ENCODE measurements around the gene MARCHF11. TPM values are rescaled to one million over a fixed set of nuclear protein-coding genes. Genes with fewer than 3 reads are reported as not detected.

MARCHF11 gene
- total RNA-seq, 2 experiments from 2014 or later = not detected

GRCh38 chr5:16156152-16156551, 23.4 kb downstream of the MARCHF11 start:
- Histone ChIP-seq H3K4me1 (ENCODE audit: insufficient read depth, low read length) (no peaks in the 10 kb centered on the region), H3K27me3 (ENCODE audit: control insufficient read depth in 1 of 2, insufficient read depth in 2 of 2, low read length in 2 of 2) (no peaks in the 10 kb centered on the region), H3K27ac (ENCODE audit: low read depth in 1 of 2, low read length in 2 of 2) (no peak overlapping the region), H3K9me3 (ENCODE audit: control insufficient read depth in 1 of 2, insufficient read depth in 1 of 2, low read length in 2 of 2) (no peaks in the 10 kb centered on the region), H3K4me3 (ENCODE audit: low read length) (no peak overlapping the region), H3K36me3 (ENCODE audit: insufficient read depth, low read length) (no peaks in the 10 kb centered on the region)
- Mint-ChIP-seq H3K4me3 (no peak overlapping the region), H3K4me1 (ENCODE audit: low read depth) (no peaks in the 10 kb centered on the region), H3K9me3 (no peaks in the 10 kb centered on the region), H3K27me3 (peaks cover 10% of the 10 kb centered on the region), H3K36me3 (ENCODE audit: low read depth) (no peaks in the 10 kb centered on the region), H3K27ac (no peak overlapping the region)
- DNase-seq (no peak), ATAC-seq (ENCODE audit: poor library complexity) (no peak)
- intact Hi-C loops (cut with DNase I, micrococcal nuclease) = no loop called here
- POLR2A ChIA-PET = no interaction called here
- CTCF ChIA-PET = interaction anchor here (1.0 kb wide), 1 partner anchor 24 kb away, joined by 3 read pairs; no protein-coding TSS in a partner anchor
- TF ChIP-seq, protein P1, sequence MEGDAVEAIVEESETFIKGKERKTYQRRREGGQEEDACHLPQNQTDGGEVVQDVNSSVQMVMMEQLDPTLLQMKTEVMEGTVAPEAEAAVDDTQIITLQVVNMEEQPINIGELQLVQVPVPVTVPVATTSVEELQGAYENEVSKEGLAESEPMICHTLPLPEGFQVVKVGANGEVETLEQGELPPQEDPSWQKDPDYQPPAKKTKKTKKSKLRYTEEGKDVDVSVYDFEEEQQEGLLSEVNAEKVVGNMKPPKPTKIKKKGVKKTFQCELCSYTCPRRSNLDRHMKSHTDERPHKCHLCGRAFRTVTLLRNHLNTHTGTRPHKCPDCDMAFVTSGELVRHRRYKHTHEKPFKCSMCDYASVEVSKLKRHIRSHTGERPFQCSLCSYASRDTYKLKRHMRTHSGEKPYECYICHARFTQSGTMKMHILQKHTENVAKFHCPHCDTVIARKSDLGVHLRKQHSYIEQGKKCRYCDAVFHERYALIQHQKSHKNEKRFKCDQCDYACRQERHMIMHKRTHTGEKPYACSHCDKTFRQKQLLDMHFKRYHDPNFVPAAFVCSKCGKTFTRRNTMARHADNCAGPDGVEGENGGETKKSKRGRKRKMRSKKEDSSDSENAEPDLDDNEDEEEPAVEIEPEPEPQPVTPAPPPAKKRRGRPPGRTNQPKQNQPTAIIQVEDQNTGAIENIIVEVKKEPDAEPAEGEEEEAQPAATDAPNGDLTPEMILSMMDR (IDR thresholded peaks at IDR 0.05) = no peak

- ChIA-PET CTCF (no interaction called here), POLR2A (no interaction called here)
- Histone ChIP-seq H3K4me1 (ENCODE audit: insufficient read depth, low read length) (no peaks in the 10 kb centered on the region), H3K27ac (ENCODE audit: low read depth in 1 of 2, low read length in 2 of 2) (no peak overlapping the region), H3K9me3 (ENCODE audit: control insufficient read depth in 1 of 2, insufficient read depth in 1 of 2, low read length in 2 of 2) (no peaks in the 10 kb centered on the region), H3K36me3 (ENCODE audit: insufficient read depth, low read length) (no peaks in the 10 kb centered on the region), H3K27me3 (ENCODE audit: control insufficient read depth in 1 of 2, insufficient read depth in 2 of 2, low read length in 2 of 2) (no peaks in the 10 kb centered on the region), H3K4me3 (ENCODE audit: low read length) (no peak overlapping the region)
- DNase-seq (no peak), ATAC-seq (ENCODE audit: poor library complexity) (no peak)
- Mint-ChIP-seq H3K27me3 (peaks cover 10% of the 10 kb centered on the region), H3K27ac (no peak overlapping the region), H3K4me3 (no peak overlapping the region), H3K4me1 (ENCODE audit: low read depth) (no peaks in the 10 kb centered on the region), H3K9me3 (no peaks in the 10 kb centered on the region), H3K36me3 (ENCODE audit: low read depth) (no peaks in the 10 kb centered on the region)
- intact Hi-C loops (cut with DNase I, micrococcal nuclease) = no loop called here
- TF ChIP-seq, protein P1 (IDR thresholded peaks at IDR 0.05) = no peak
These were observed 26.7 kb downstream of the MARCHF11 start for GRCh38 chr5:16152601-16153568.

DNA sequence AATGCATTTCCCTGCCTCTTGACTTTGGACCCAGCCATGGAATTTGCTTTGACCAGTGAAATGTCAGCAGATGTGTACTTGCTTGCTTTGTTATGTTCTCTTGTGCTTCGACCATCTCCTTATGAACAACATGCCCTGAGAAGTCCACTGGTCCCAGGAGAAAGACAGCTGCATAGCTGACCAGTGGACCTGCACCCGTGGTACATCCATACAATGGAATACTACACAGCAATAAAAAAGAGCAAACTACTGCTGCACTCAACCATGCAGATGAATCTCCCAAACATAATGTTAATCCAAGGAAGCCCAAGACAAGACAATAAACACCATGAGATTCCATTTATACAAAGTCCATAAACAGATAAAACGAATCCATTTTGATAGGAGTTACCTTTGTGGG, 30.0 kb downstream of the MARCHF11 start:
- intact Hi-C loops (cut with DNase I, micrococcal nuclease) = no loop called here
- TF ChIP-seq, protein P1 (IDR thresholded peaks at IDR 0.05) = no peak
- Mint-ChIP-seq H3K27me3 (peaks cover 10% of the 10 kb centered on the region), H3K36me3 (ENCODE audit: low read depth) (no peaks in the 10 kb centered on the region), H3K9me3 (no peaks in the 10 kb centered on the region), H3K4me3 (no peak overlapping the region), H3K27ac (no peak overlapping the region), H3K4me1 (ENCODE audit: low read depth) (no peaks in the 10 kb centered on the region)
- ChIA-PET POLR2A (no interaction called here), CTCF (no interaction called here)
- no peaks in the 10 kb centered on the region for H3K4me1 ChIP-seq (ENCODE audit: insufficient read depth, low read length)
- no peaks in the 10 kb centered on the region for H3K36me3 ChIP-seq (ENCODE audit: insufficient read depth, low read length)
- no peak overlapping the region for H3K4me3 ChIP-seq (ENCODE audit: low read length)
- H3K9me3 ChIP-seq (ENCODE audit: control insufficient read depth in 1 of 2, insufficient read depth in 1 of 2, low read length in 2 of 2) = no peaks in the 10 kb centered on the region
- DNase-seq = no peak
- no peak for ATAC-seq (ENCODE audit: poor library complexity)
- no peaks in the 10 kb centered on the region for H3K27me3 ChIP-seq (ENCODE audit: control insufficient read depth in 1 of 2, insufficient read depth in 2 of 2, low read length in 2 of 2)
- H3K27ac ChIP-seq (ENCODE audit: low read depth in 1 of 2, low read length in 2 of 2) = no peak overlapping the region

Data from CD4-positive, alpha-beta T cell (primary cell).